Omental fat pad (tissue), 4 donors: ENCODE results near the gene OTUD1. TPM values are rescaled to one million over a fixed set of nuclear protein-coding genes. Genes with fewer than 3 reads are reported as not detected.
"Not testable (repeated sequence)": the region's sequence is repeated elsewhere in the genome, so short reads cannot be mapped to it uniquely, and the experiment has no call there.

Source experiments
- ATAC-seq: fragments of 150-250 bp; one replicate; pipeline ENCODE4 v1.9.1; 2016; ENCODE audit warnings: mild to moderate bottlenecking, moderate library complexity; ENCODE audit not compliant: low FRiP score
- DNase-seq: peaks from one replicate; pipeline ENCODE4 v3.0.0-alpha.2; 2019; ENCODE audit warnings: low spot score
- CTCF ChIP-seq, 3 donors: fragments of 450-650 bp; IDR thresholded peaks; one replicate each; pipeline ENCODE4 v1.5.1; 2016 to 2017; ENCODE audit warnings: antibody characterized with exemption in 3 of 3, mild to moderate bottlenecking in 3 of 3, moderate library complexity in 2 of 3
- total RNA-seq, 4 donors: library from RNA; depleted of rRNA; stranded (reverse); fragments of >200 nt; gene quantifications; one replicate each; pipeline ENCODE4 v1.1.0, GENCODE V29; 2016

Gene OTUD1, protein sequence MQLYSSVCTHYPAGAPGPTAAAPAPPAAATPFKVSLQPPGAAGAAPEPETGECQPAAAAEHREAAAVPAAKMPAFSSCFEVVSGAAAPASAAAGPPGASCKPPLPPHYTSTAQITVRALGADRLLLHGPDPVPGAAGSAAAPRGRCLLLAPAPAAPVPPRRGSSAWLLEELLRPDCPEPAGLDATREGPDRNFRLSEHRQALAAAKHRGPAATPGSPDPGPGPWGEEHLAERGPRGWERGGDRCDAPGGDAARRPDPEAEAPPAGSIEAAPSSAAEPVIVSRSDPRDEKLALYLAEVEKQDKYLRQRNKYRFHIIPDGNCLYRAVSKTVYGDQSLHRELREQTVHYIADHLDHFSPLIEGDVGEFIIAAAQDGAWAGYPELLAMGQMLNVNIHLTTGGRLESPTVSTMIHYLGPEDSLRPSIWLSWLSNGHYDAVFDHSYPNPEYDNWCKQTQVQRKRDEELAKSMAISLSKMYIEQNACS
- total RNA-seq: 10 to 100 TPM; 10.2 to 16.4 (median 11.2) TPM

DNA sequence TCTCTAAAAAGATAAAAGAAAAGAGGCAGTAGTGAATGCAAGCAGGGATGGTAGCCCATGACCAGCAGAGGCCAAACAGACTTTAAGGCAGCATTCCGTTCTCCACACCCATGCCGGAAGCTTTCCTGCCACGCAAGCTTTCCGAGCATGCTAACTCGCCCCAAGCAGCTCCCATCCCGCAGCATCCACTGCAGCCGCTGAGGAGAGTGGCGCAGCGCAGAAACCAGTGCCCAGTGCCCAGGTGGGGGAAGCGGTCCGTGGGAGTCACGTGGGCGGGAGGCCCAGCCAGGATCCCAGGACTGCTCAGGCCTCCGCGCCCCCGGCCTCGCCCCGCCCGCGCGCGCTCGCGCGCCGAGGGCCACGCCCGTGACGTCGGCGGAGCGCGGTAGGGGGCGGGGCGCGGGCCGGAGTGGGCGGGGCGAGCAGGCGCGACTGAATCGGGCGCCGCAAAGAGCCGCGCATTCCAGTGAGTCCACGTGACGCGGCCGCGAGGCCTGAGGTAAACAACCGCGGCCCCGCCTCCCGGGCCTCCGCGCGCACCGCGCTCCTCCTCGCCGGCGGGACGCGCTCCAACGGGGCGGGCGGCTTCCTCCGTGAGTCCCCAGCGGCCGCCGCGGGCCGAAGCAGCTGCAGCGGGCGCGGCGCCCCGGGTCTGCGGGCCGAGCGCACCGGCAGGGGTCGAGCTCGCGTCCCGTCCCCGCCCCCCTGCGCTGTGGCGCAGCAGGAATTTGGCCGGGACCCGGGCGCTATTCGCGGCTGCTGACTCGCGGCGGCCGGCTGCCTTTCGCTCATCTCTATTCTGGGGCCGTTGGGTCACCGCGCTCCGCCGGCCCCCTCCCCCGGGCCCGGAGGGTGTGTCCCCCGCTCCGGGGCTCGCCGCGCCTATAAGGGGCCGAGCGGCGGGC, at the start of gene OTUD1:
TSS of gene OTUD1 (plus strand) at position 529 of the 905 bp plus-strand sequence. CDS start 383 bp downstream, outside the sequence.
- peak; percentile 82 for DNase-seq
- no peak for TF ChIP-seq CTCF (IDR thresholded peaks at IDR 0.05)
- ATAC-seq: peak; percentile 95

DNA sequence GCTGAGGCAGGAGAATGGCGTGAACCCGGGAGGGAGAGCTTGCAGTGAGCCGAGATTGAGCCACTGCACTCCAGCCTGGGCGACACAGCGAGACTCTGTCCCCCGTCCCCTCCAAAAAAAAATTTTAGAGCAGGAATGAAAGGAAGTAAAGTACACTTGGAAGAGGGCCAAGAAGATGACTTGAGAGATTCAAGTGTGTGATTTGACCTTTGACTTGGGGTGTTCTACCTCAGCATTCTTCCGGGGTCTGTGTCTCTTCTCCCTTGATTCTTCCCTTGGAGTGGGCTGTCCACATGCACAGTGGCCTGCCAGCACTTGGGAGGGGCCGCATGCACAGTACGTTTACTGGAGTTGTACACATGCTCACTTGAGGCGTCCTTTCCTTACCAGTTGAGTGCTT, 48.5 kb upstream of the OTUD1 start:
- not testable (repeated sequence) for DNase-seq, ATAC-seq

DNA sequence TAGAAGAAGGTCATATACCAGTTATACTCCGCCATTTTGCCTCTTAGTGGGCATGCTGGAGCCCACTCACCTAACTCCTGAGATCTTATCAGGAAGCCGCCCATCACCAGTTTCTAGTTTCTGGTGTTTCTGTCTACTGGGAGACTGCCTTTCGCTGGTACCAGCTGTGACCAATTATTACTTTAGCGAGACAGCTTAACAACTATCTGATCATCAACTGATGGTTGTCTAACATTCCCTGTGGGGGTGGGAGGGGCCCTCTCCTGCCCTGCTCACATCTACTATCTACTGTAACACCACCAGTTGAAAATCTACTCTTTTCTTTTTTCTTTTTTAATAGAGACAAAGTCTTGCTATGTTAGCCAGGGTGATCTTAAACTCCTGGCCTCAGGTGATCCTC, 48.1 kb upstream of the OTUD1 start:
- ATAC-seq (no peak), DNase-seq (no peak)
- no peak for TF ChIP-seq CTCF (IDR thresholded peaks at IDR 0.05)

DNA sequence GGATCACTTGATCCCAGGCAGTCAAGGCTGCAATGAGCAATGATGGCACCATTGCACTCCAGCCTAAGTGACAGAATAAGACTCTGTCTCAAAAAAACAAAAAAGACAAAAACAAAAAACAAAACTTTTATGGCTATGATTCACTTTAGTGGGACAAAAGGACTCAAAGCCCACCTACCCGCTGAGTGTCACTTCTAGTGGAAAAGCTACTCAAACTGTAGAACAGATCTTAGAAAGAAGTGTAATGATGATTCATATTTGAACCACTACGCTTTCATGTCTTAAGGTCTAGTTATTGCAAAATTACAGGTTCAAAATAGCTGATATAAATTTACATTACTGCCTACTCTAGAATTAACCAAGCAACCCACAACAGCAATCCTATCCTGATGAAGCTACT, 47.1 kb upstream of the OTUD1 start:
- no peak for ATAC-seq
- DNase-seq: no peak
- no peak for TF ChIP-seq CTCF (IDR thresholded peaks at IDR 0.05)

- DNase-seq (no peak), ATAC-seq (no peak)
- no peak for TF ChIP-seq CTCF (IDR thresholded peaks at IDR 0.05)
Measured at GRCh38 chr10:23395017-23395416, 43.9 kb upstream of the OTUD1 start.

DNA sequence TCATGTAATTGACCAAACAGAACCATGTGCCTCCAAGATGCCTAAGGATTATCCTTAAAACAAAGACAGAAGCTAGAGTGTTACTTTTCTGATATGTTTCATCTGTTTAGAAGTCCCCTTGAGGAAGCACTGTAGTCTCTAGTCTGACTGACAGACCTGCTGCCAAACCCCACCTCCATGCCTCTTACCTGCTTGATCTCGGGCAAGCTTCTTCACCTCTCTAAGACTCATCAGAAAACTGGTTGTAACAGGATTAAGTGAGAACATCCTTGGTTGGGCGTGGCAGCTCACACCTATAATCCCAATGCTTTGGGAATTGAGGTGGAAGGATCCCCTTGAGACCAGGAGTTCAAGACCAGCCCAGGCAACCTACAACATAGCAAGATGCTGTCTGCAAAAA, 42.2 kb upstream of the OTUD1 start:
- ATAC-seq: no peak

More for the DNA sequence above, 42.2 kb upstream of the OTUD1 start:
- no peak for DNase-seq
- no peak for TF ChIP-seq CTCF (IDR thresholded peaks at IDR 0.05)
